Superior temporal gyrus (tissue), 1 donor: ENCODE measurements around the gene POLR1B.
"Not testable (repeated sequence)": the region's sequence is repeated elsewhere in the genome, so short reads cannot be mapped to it uniquely, and the experiment has no call there.

Experiments used
- DNase-seq: peaks from one replicate; pipeline ENCODE4 v3.0.0-alpha.2; 2016; ENCODE audit errors: extremely low spot score

Gene POLR1B

GRCh38 chr2:112600634-112601033 is 58.4 kb downstream of the POLR1B start:
- no peak for DNase-seq

GRCh38 chr2:112601754-112602153 is 59.5 kb downstream of the POLR1B start:
- no peak for DNase-seq

- DNase-seq = no peak
Observed at GRCh38 chr2:112602917-112603316, 60.7 kb downstream of the POLR1B start.

DNA sequence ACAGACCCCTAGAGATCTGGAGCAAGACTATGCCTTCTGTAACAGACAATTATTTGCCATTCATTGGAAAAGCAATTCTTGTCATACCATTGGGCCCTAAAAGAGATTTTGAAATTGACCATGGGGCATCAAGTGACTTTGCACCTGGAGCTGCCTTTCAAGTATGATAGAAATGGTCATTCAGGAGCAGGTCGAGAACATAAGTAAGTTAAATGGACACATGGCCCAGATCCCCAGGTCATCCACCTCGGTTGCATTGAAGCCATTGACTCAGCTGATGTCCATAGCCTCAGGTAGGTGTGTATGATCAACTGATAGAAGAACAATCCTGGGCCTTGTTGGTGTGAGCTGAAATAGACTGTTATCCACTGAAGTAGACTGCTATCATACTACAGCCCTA is 61.5 kb downstream of the POLR1B start:
- DNase-seq = no peak

DNA sequence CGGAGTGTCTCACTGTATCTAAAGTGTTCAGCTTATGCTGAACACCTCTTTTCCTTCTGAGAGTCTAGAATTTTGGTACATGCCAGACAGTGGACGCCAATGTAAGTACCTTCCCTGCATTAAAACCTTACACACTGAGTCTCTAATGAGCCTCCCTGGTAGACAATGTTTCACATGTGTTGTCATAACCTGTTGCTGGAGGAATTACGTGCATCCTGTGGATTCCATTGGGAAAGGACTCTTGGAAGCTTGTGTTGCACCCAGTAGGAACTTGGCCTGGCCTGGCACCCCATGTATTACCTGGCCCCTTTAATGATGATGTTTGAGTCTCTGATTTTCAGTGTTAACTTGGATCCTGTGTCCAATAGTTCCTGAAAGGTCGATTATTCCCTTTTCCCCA is 62.7 kb downstream of the POLR1B start:
- DNase-seq = no peak

DNA sequence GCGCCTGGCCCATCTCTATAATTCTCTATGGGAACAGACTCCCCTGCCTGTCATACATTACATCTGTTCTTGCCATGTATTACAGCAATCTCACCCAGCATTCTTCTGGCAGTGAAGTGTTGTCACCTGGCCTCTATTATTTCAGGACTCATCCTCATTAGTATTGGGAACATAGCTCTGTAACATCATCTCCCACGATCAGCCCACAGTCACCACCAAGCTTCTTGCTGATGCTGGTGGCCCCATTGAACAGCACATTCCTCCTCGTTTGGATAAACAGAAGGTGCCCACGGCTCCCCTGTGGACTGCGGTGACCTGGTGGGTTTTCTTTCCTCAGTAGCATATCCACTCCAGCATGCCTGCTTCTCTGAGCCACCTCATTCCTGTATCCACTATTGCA is 63.7 kb downstream of the POLR1B start:
- no peak for DNase-seq

DNA sequence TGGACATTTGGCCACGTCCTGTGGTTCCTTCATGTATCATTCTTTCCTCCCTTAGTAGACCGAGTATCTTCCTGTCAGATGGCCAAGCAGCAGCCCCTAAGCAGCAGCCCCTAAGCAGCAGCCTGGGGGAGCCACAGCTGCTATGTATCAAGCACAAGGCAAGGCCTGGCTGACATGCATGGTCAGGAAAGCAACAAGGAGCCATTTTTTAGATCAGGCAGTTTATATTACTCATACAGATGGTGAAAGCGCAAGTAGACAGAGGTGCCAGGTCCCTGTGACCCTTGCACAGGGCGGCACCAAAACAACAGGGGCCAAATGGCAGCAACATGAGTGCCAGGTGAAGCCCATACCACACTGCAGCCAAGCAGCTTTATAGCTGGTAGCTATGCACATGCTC is 64.3 kb downstream of the POLR1B start:
- DNase-seq = no peak

- no peak for DNase-seq
Observed at GRCh38 chr2:112607680-112608438, 65.6 kb downstream of the POLR1B start.

DNA sequence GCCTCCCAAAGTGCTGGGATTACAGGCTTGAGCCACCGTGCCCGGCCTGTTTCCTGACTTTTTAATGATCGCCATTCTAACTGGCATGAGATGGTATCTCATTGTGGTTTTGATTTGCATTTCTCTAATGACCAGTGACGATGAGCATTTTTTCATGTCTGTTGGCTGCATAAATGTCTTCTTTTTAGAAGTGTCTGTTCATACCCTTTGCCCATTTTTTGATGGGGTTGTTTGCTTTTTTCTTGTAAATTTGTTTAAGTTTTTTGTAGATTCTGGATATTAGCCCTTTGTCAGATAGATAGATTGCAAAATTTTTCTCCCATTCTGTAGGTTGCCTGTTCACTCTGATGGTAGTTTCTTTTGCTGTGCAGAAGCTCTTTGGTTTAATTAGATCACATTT is 67.1 kb downstream of the POLR1B start:
- not testable (repeated sequence) for DNase-seq

DNA sequence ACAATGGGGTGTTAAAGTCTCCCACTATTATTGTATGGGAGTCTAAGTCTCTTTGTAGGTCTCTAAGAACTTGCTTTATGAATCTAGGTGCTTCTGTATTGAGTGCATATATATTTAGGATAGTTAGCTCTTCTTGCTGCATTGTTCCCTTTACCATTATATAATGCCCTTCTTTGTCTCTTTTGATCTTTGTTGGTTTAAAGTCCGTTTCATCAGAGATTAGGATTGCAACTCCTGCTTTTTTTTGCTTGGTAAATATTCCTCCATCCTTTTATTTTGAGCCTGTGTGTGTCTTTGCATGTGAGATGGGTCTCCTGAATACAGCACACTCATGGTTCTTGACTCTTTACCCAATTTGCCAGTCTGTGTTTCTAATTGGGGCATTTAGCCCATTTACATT is 70.0 kb downstream of the POLR1B start:
- not testable (repeated sequence) for DNase-seq

DNA sequence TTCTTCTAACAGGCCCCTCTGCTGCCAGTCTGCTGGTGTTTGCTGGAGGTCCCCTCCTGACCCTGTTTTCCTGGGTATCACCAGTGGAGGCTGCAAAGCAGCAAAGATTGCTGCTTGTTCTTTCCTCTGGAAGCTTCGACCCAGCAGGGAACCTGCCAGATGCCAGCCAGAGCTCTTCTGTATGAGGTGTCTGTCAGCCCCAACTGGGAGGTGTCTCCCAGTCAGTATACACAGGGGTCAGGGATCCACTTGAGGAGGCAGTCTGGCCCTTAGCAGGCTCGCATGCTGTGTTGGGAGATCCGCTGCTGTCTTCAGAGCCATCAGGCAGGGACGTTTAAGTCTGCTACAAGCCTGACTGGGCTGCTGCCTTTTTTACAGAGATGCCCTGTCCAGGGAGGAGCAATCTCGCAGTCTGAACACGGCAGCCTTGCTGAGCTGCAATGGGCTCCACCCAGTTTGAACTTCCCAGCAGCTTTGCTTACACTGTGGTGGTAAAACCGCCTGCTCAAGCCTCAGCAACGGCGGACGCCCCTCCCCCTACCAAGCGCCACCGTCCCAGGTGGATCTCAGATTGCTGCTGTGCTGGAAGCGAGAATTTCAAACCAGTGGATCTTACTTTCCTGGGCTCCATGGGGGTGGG is 72.1 kb downstream of the POLR1B start:
- no peak for DNase-seq

DNA sequence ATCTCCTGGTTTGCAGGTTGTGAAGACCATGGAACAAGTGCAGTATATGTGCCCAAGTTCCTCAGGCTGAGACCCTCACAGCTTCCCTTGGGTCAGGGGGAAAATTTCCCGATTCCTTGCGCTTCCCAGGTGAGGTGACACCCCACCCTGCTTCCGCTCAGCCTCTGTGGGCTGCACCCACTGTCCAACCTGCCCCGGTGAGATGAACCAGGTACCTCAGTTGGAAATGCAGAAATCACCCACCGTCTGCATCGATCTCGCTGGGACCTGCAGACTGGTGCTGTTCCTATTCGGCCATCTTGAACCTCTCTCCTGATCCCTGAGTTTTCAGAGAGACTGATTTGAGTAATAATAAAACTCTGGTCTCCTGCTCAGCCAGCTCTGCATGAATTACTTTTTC is 72.8 kb downstream of the POLR1B start:
- no peak for DNase-seq

GRCh38 chr2:112615798-112616197 is 73.5 kb downstream of the POLR1B start:
- not testable (repeated sequence) for DNase-seq

DNA sequence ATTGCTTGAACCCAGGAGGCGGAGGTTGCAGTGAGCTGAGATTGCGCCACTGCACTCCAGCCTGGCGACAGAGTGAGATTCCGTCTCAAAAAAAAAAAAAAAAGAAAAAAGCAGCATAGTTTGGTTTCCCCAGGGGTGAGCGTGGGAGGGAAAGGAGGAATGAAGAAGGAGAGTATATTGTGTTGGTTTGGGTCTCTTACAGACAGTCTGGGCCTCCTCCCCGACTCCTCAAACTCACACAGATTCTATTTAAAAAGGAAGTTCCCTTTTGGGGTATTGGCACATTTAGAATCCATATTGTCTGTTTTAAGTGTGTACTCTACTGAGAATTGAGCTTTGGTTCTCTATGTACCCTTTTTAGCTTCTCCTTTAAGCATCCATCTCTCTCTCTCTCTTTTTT is 76.1 kb downstream of the POLR1B start:
- no peak for DNase-seq

DNA sequence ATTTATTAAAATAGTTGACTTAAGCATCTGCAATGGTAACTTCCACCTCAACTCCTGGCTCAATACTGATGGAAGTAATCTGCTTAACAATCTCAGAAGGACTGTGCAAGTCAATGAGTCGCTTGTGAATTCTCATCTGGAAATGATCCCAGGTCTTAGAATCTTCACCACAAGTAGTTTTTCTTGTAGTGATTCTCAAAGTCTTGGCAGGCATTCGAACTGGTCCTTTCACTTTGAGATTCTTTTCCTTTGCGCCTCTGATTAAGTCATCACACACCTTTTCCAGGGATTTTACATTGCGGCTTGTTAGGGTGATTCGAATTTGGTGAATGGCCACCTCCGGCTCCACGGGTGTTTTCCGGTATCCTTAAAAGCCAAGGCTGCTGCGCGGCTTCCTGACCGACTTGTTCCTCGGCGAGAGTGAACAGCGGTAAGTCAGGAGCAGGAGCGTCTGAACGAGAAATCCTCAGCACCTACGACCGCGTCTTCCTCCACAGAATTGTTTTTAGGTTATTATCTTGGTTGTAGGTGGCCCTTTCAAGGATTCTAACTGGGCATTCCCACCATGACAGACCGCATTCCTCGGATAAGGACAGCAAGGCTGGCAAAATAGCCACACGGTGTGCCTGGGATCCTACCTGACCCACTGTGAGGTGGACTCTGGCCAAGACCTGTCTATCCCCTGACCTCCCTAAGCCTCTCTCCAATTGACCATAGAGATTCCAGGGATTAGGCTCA is 79.7 kb downstream of the POLR1B start:
- no peak for DNase-seq

GRCh38 chr2:112622528-112622849 is 80.2 kb downstream of the POLR1B start:
- DNase-seq = no peak

GRCh38 chr2:112623913-112624777 is 81.9 kb downstream of the POLR1B start:
- no peak for DNase-seq

DNA sequence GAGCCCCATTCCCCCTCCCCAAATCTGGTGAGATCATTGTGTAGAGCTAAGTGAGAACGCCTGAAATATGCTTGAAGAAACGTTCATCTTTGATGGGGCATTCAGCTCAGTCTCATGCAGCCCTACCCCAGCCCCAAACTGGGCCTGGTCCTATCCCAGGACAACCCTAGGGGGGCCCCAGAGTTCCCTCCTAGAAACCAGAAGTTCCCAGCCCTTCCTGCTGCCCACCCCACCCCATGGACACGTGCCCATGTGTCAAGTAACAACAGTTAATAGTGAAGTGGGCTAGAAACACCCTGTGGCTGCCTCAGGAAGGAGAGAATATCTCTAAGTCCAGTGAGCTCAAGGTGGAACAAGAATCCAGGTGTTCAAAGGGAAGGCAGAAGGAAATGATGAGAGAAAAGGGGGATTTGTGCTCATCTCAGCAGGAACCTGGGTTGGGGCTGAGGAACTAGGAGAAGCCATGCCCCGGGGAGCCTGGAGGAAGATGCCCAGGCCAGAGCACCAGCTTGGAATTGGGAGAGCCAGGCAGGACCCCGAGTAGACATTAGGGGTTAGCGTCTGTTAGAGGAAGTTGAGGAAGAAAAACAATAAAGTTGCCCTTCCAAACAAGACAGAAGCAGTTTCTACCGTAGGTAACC is 83.3 kb downstream of the POLR1B start:
- DNase-seq = no peak

- peak; percentile 85 for DNase-seq
Observed at GRCh38 chr2:112626604-112627059, 84.4 kb downstream of the POLR1B start.
